Left cardiac atrium (tissue), 4 donors: ENCODE measurements around the gene ZFYVE28. TPM values are rescaled to one million over a fixed set of nuclear protein-coding genes. Genes with fewer than 3 reads are reported as not detected.
A peak's percentile ranks its signal among the peaks of the same experiment; 100 is the strongest.
"Not testable (repeated sequence)": the region's sequence is repeated elsewhere in the genome, so short reads cannot be mapped to it uniquely, and the experiment has no call there.

Experiments used
- ATAC-seq, 2 donors: fragments of 200-7000 bp; cut with Tn5 transposase; one replicate each; pipeline ENCODE4 v1.9.1; 2020; ENCODE audit warnings: mild to moderate bottlenecking in 2 of 2, moderate library complexity in 2 of 2
- DNase-seq: peaks from one replicate; pipeline ENCODE4 v3.0.0-alpha.2; 2020
- intact Hi-C, 2 donors: fragments of 100-400 bp; cut with DNase I; formaldehyde crosslinking; loops; one replicate each; pipeline versions ENCODE4 v1.14.1 to v1.15.1; 2022 to 2023
- total RNA-seq, 2 donors: library from RNA; stranded (reverse); fragmentation: NEBNext Ultra II Directional; extraction: Animal tissue kit (Norgen Biotek cat#: 25700); gene quantifications; one replicate each; pipeline ENCODE4 v1.2.1, GENCODE V29; 2021
- donor health status: DM: no; HTN: yes; CAD: no.
- donor health status: DM: no; HTN: yes; CAD: no; lungs with severe emphysema.
- donor health status: DM: yes; HTN: yes; CAD: no.
- donor health status: Dilated cardiomyopathy.

ZFYVE28 gene
- total RNA-seq, 2 donors from 2014 or later, result 5.2 to 7.2 TPM

- no peak for DNase-seq
- intact Hi-C loops, result no loop called here
- ATAC-seq, result no peak
Observed at GRCh38 chr4:2433609-2434350, 15.3 kb upstream of the ZFYVE28 start.

- no peak for DNase-seq
- intact Hi-C loops, result no loop called here
- peak in 1 of 2 donors; percentile 39 for ATAC-seq
Observed at GRCh38 chr4:2432991-2433530, 14.6 kb upstream of the ZFYVE28 start.

DNA sequence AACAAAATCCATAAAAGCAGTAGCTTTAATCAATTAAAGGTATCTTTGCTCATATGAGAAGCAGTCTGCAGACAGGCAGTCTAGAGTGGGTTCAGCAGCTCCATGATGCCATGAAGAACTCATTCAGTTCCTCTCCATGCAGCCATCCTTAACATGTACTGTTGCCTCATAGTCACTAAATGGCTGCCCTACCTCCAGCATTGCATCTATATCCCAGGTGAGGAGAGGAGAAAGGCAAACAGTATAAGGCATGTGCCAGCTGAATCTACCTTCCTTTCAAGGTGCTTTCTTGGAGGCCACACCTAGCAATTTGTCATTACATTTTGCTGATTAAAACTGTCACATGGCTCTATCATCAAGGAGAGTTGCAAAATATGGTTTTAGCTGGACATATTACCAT is 13.6 kb upstream of the ZFYVE28 start:
- ATAC-seq (no peak), DNase-seq (no peak)
- intact Hi-C loops, result no loop called here

GRCh38 chr4:2429945-2430757 is 11.7 kb upstream of the ZFYVE28 start:
- ATAC-seq, DNase-seq: not testable (repeated sequence)
- intact Hi-C loops, result loop anchor here in 1 of 2 donors (5.0 kb wide), 1 partner anchor 208 kb away; no protein-coding TSS in a partner anchor

GRCh38 chr4:2428496-2429213 is 10.2 kb upstream of the ZFYVE28 start:
- DNase-seq (peak; percentile 12), ATAC-seq (no peak)
- intact Hi-C loops, result loop anchor here in 1 of 2 donors (5.0 kb wide), 1 partner anchor 206 kb away; no protein-coding TSS in a partner anchor

DNA sequence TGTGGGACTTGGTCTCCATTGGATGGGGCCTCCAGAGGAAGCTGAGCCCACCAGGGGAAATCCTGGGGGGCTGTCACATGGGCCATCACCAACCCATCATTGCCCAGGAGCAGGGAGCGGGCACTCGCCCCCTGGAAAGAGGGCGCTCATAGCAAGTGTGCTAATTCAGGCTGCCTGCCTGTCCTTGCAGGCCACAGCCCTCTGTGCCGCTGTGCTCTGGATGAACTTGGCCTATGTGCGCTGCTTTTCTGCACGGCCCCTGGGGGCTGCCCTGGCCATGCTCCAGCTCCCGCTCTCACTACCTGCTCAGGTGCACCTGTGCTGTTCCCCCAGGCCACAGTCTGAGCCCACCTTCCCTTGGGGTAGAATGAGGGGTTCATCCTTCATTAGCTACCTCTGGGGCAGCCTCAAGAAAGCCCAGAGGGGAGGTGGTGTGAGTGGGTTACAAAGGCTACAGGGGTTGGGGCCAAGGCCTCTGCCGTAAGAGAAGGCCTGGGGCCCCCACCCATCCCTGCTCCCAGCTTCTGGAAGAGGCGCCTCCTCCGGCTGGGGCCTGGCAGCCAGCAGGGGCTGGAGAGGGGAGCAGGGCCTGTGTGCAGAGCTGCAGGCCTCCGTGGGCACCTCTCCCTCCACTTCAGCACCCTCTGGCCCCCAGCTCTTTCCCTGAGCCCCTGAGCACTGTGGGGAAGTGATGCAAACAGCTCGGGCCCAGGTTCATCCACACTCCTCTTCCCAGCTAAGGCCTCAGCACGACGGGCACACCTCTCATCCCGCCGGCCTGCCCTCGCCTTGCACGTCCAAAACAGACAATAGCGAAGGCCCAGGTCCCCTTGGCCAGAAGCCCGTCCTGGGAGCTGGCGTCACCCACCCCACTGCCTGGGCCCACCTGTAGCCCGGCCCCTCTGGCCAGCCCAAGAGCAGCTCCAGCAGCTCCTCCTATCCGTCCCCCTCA is 9.2 kb upstream of the ZFYVE28 start:
- DNase-seq, result no peak
- intact Hi-C loops, result loop anchor here in 1 of 2 donors (5.0 kb wide), 1 partner anchor 205 kb away; no protein-coding TSS in a partner anchor
- no peak for ATAC-seq

- ATAC-seq, result no peak
- DNase-seq, result no peak
- intact Hi-C loops, result loop anchor here in 1 of 2 donors (5.0 kb wide), 1 partner anchor 204 kb away; no protein-coding TSS in a partner anchor
Observed at GRCh38 chr4:2426711-2427275, 8.3 kb upstream of the ZFYVE28 start.

DNA sequence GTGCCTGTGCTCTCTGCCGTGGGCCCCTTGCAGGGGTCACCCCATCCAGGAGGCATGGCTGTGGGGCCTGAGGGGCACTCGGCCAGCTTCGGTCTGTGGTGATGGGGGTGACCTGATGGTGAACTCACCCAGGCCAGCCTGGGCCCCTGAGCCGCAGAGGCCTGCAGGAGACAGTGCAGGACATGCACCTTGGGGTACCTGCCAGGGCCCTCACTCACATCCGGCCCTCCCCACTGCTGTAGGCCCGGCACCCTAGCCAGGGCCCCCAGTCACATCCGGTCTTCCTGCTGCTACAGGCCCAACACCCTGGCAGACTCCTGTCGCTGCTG is 7.6 kb upstream of the ZFYVE28 start:
- ATAC-seq (no peak), DNase-seq (no peak)
- intact Hi-C loops, result loop anchor here in 1 of 2 donors (5.0 kb wide), 1 partner anchor 204 kb away; no protein-coding TSS in a partner anchor

GRCh38 chr4:2425386-2426068 is 7.1 kb upstream of the ZFYVE28 start:
- DNase-seq (no peak), ATAC-seq (no peak)
- intact Hi-C loops, result loop anchor here in 1 of 2 donors (5.0 kb wide), 1 partner anchor 203 kb away; no protein-coding TSS in a partner anchor

- intact Hi-C loops, result no loop called here
- ATAC-seq (no peak), DNase-seq (no peak)
Observed at GRCh38 chr4:2424581-2424980, 6.1 kb upstream of the ZFYVE28 start.

GRCh38 chr4:2423695-2424094 is 5.2 kb upstream of the ZFYVE28 start:
- ATAC-seq, result no peak
- DNase-seq, result no peak
- intact Hi-C loops, result no loop called here

DNA sequence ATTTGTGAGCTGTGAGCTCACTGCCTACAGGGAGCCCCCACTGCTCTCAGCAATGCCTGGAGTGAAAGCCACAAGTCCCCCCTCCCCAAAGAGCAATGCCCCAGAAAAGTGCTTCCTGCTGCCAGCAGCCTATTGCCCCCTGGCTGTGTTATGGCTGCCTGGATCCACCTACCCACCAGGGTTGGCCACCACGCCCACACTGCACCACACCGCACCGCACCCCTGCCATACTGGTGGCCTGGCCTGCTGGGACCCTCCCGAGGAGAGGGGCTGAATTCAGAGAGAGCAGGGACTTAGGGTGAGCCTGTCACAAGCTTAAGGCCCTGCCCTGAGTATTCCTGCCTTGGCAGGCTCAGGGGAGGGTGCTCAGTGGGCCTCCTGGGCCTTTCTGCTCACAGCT is 4.6 kb upstream of the ZFYVE28 start:
- intact Hi-C loops, result no loop called here
- DNase-seq (no peak), ATAC-seq (no peak)

GRCh38 chr4:2421928-2422327 is 3.5 kb upstream of the ZFYVE28 start:
- intact Hi-C loops, result no loop called here
- DNase-seq (no peak), ATAC-seq (no peak)

DNA sequence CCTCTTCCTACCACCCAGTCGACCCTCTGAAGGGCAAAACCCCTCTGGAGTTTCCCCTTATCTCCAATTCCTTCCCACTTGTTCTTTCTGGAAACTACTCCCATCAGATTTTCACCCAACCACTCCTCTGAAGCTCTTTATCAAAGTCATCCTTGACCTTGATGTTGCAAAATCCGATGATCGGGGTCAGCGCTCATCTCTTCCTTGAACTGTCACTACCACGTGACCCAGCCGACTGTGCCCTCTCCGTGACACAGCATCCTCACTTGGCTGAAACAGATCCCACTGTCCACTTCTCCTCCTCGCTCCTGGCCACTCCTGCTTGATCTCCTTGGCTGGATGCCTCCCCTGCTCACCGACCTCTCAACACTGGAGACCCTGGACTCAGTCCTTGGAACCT is 1.4 kb upstream of the ZFYVE28 start:
- intact Hi-C loops, result loop anchor here (10.0 kb wide), 2 partner anchors 155 to 175 kb away; partner anchors contain the start of genes HAUS3 (in 1 of the 2), MXD4 (in 1 of the 2) and POLN (in 1 of the 2)
- DNase-seq, result no peak

GRCh38 chr4:2418650-2419571 is 466 bp upstream of the ZFYVE28 start, which contains the start of gene CFAP99:
TSS of gene CFAP99 (plus strand) at chr4:2418955.
- ATAC-seq (peak; percentile 96 to 97), DNase-seq (peak; percentile 99)
- intact Hi-C loops, result loop anchor here (10.0 kb wide), 2 partner anchors 154 to 174 kb away; partner anchors contain the start of genes HAUS3 (in 1 of the 2), MXD4 (in 1 of the 2) and POLN (in 1 of the 2)

More for the DNA sequence above, 1.4 kb upstream of the ZFYVE28 start:
- ATAC-seq, result no peak
